Activated T-cell treated with anti-CD3 and anti-CD28 coated beads for 4 hours (primary cell): ENCODE results near the gene MICU2.

Experiments used
- DNase-seq: peaks from one replicate; pipeline ENCODE4 v3.0.0-alpha.2; 2020

MICU2 gene

GRCh38 chr13:21478881-21479808 is 124.8 kb downstream of the MICU2 start:
- peak; percentile 45 for DNase-seq

- peak; percentile 72 for DNase-seq
Measured at GRCh38 chr13:21476893-21477472, 127.0 kb downstream of the MICU2 start.

GRCh38 chr13:21475115-21475514 is 128.9 kb downstream of the MICU2 start:
- no peak for DNase-seq

GRCh38 chr13:21470785-21471184 is 133.2 kb downstream of the MICU2 start:
- DNase-seq = no peak

GRCh38 chr13:21466527-21466926 is 137.4 kb downstream of the MICU2 start:
- DNase-seq = no peak

DNA sequence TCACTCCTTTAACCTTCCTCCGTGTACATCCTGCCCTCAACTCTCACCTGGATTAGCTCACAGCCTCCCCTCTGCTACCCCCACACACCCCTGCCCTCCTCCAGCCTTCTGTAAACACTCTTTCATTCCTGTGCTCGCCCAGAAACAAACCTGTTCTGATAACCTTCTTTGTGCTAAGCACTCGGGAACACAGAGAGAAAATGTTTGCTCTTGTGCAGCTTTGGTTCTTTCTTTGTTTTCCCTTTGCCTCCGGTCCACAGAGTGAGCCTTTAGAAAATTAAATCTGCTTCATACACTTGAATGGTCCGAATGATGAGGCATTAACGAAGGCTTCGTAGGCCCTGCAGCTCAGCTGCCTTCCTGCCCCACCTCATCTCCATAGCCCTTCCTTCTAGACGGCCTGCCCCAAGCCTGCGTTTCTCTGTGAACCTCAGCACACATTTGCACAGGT is 138.2 kb downstream of the MICU2 start:
- no peak for DNase-seq

DNA sequence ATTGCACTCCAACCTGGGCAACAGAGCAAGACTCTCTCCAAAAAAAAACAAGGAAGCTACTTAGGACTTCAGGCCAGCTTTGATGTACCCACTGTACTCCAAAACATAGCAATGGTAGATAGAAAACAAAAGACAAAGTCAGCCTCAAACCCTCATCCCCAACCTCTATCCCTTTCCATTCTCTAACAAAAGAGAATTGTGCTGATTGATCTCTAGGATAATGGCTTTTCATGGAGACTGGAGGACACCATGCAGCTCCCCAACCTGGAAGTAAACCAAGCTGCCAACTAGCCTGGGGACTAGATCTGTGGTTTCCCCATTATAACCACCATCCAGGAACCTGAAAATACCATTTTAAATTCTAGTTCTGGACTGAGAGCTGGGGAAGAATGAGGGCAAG is 140.5 kb downstream of the MICU2 start:
- DNase-seq = no peak

DNA sequence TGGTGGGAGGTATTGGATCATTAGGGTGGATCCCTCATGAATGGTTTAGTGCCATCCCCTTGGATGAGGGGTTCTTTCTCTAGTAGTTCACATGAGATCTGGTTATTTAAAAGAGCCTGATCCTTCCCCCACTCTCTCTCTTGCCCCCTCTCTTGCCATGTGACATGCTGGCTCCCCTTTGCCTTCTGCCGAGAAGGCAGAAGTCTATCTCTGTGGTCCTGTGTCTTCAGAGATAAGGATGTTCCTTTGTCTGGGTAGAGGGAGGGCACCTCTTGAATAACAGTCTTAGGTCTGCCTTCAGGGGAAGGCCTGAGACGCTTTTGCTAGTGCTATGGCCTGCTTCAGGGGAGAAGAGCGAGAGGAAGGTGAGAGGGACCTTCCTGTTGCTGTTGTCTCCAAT is 142.8 kb downstream of the MICU2 start:
- no peak for DNase-seq

DNA sequence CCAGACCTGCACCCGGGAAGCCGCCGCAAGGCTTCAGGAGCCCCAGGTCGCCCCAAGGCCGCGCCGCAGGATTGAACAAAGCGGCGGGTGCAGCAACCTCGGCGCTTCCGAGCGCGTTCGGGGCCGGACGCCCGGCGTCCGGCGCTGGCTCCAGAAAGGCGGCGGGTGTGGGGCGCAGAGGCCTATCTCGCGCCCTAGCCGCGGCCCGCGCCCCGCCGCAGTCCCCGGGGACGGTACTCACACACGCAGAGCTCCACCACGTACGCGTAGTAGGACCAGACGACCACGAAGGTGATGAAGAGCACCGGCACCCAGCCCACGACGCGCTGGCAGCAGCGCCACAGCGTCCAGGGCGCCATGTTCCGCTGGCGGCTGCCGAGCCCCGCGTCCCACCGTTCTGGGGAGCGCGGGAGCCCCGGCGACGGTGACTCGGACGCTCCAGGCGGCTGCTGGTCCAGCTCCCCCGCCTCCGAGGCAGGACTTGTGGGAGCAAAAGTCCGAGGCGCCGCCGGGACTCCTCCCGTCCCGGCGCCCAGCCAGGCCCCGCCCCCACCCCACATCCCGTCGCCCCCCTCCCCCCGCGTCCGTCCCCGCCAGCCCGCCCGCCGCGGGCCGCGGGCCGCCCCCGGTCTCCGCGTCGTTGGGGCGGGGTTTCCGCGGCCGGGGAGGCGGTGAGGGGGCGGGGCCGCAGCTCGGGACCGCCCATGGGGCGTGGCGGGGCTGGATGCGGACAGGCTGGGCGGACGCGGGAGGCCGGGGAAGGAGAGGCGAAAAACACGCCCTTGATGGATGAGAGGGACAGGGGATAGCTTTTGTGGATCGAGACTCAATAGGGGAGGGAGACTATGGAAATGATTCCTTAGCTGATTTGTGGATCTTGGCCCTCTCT is 144.9 kb downstream of the MICU2 start, which contains the start of gene ZDHHC20:
Gene ZDHHC20 (minus strand): TSS at position 491 of the 889 bp plus-strand sequence. CDS start 132 bp downstream, at position 359.
- DNase-seq = peak; percentile 87

GRCh38 chr13:21458451-21458812 is 145.5 kb downstream of the MICU2 start:
- DNase-seq = peak; percentile 25

DNA sequence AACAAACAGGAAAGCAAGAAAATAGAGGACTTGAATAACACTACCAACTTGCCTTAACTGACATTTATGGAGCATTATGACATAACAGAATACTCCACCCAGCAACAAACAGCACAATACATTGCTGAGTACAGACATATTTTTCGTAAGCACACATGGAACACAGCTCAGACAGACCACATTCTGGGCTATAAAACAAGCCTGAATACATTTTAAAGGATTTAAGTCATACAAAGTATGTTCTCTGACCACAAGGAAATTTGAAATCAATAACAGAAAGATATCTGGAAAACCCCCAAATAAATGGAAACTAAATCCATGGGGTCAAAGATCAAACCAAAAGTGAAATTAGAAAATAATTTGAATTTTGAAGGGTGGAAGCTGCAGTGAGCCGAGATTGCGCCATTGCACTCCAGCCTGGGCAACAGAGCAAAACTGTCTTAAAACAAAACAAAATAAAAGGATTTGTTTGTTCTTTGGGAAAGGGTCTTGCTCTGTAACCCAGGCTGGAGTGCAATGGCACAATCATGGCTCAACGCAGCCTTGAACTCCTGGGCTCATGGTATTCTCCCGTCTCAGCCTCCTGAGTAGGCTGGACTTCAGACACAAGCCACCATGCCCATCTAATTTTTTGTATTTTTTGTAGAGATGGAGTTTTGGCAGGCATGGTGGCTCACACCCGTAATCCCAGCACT is 150.4 kb downstream of the MICU2 start:
- no peak for DNase-seq

- no peak for DNase-seq
Measured at GRCh38 chr13:21450936-21451335, 153.0 kb downstream of the MICU2 start.

- DNase-seq = no peak
Measured at GRCh38 chr13:21446656-21447055, 157.3 kb downstream of the MICU2 start.

DNA sequence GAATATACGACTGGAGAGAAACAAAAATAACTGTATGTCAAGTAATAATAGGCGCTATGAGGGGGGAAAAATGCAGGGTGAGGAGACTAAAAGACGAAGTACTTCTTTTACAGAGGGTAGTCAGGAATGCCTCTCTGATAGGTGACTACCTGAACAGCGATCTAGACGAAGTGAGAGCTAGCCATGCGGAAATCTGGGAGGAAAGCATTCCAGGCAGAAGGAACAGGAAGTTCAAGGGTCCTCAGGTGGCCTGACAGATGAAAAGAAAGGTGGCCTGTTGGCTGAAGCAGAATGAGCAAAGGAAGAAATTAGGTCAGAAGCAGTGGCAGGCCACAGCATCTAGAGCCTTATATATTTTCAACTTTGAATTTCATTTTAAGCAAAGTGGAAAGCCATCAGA is 158.2 kb downstream of the MICU2 start:
- no peak for DNase-seq

- DNase-seq = no peak
Measured at GRCh38 chr13:21443171-21443570, 160.8 kb downstream of the MICU2 start.
